ENCODE data around the gene BMI1.

- TF ChIP-seq, protein P1, sequence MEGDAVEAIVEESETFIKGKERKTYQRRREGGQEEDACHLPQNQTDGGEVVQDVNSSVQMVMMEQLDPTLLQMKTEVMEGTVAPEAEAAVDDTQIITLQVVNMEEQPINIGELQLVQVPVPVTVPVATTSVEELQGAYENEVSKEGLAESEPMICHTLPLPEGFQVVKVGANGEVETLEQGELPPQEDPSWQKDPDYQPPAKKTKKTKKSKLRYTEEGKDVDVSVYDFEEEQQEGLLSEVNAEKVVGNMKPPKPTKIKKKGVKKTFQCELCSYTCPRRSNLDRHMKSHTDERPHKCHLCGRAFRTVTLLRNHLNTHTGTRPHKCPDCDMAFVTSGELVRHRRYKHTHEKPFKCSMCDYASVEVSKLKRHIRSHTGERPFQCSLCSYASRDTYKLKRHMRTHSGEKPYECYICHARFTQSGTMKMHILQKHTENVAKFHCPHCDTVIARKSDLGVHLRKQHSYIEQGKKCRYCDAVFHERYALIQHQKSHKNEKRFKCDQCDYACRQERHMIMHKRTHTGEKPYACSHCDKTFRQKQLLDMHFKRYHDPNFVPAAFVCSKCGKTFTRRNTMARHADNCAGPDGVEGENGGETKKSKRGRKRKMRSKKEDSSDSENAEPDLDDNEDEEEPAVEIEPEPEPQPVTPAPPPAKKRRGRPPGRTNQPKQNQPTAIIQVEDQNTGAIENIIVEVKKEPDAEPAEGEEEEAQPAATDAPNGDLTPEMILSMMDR (IDR thresholded peaks at IDR 0.05) = no peak
- TF ChIP-seq POLR2A (IDR thresholded peaks at IDR 0.05) = no peak
- no peak for TF ChIP-seq EP300 (IDR thresholded peaks at IDR 0.05)
These were observed 11.3 kb downstream of the BMI1 start for GRCh38 chr10:22332116-22332692.
